ENCODE data around the gene ARL17B. TPM values are rescaled to one million over a fixed set of nuclear protein-coding genes. Genes with fewer than 3 reads are reported as not detected.
"Not testable (repeated sequence)": the region's sequence is repeated elsewhere in the genome, so short reads cannot be mapped to it uniquely, and the experiment has no call there.

Gene ARL17B
- total RNA-seq, 2 donors from 2014 or later = 5.7 to 16.2 TPM

GRCh38 chr17:46225274-46225794 is 136.2 kb downstream of the ARL17B start:
- H3K9me3 ChIP-seq; H3K36me3 ChIP-seq (replicated peaks in 1 of 2; ENCODE audit: insufficient read depth in 1 of 2, low read depth in 2 of 2); H3K4me1 ChIP-seq; H3K27me3 ChIP-seq; intact Hi-C loops (cut with DNase I): not testable (repeated sequence)
- Histone ChIP-seq H3K27ac (peak overlapping the region in 3 of 4 donors; percentile 36 to 56 (median 41)), H3K4me3 (peak overlapping the region; percentile 52 to 56)
- ATAC-seq = peak; percentile 100
- 1% methylated on average over 7 to 20 of the region's 22 CpGs for WGBS, 2 donors
- peak in 2 of 3 donors; percentile 40 to 48 for TF ChIP-seq POLR2A (IDR thresholded peaks at IDR 0.05)
- peak; percentile 89 to 92 (median 91) for DNase-seq

DNA sequence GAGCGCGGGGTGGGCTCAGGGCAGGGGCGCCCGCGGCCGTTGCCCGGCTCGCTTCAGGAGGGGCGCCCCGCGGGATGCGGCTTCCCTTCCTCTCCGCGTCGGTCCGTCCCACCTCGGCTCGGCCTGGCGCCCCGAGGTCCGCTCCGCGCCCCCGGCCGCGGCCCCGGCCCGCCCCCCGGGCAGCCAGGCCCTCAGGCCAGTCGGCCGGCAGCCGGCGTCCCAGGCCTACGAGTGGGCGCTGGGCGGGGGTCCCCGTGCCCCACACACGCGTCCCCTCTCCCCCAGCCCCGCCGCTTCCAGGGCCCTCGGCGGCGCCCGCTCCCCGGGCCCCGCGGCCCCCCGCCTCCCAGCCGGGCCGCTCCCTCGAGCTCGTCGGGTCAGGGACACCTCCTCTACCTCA is 136.7 kb downstream of the ARL17B start:
- H3K36me3 ChIP-seq (replicated peaks in 1 of 2; ENCODE audit: insufficient read depth in 1 of 2, low read depth in 2 of 2); H3K9me3 ChIP-seq; H3K27me3 ChIP-seq; H3K4me1 ChIP-seq; intact Hi-C loops (cut with DNase I); DNase-seq: not testable (repeated sequence)
- ATAC-seq = peak; percentile 55
- Histone ChIP-seq H3K4me3 (peak overlapping the region; percentile 52 to 56), H3K27ac (peak overlapping the region in 3 of 4 donors; percentile 36 to 56 (median 41))
- WGBS, 2 donors = 1% methylated on average over 14 of the region's 54 CpGs; no CpG with 5 or more reads in 1 of the 2 donors

Small RNA genes within 50 kb of the gene (small RNA-seq; reads per million reads assigned to genes)
- gene RN7SL656P = not detected

Other genes starting within 250 kb of the ARL17B start
- 100 to 1,000 TPM in 1 of 2 donors, 10 to 100 TPM in 1; 68.2 to 190 TPM for gene KANSL1, start 168.3 kb downstream of the ARL17B start, total RNA-seq
- gene LRRC37A, start 66.6 kb downstream of the ARL17B start, total RNA-seq = under 1 TPM; 0.78 to 0.99 TPM
- gene LRRC37A2, start 150.7 kb upstream of the ARL17B start, total RNA-seq = 10 to 100 TPM in 1 of 2 donors, 1 to 10 TPM in 1; 8.2 to 12.7 TPM
- gene ARL17A, start 217.9 kb upstream of the ARL17B start, total RNA-seq = 10 to 100 TPM; 10.1 to 13.8 TPM
- gene NSF, start 228.9 kb upstream of the ARL17B start, total RNA-seq = 10 to 100 TPM in 1 of 2 donors, 1 to 10 TPM in 1; 9.9 to 32.9 TPM